SK-N-MC (cell line): ENCODE measurements around the gene OR4D1.
"Not testable (repeated sequence)": the region's sequence is repeated elsewhere in the genome, so short reads cannot be mapped to it uniquely, and the experiment has no call there.

Source experiments
- EZH2 ChIP-seq: fragments of 200-600 bp; sonication (generic); IDR thresholded peaks from one replicate; pipeline ENCODE4 v1.6.1; 2017; ENCODE audit warnings: antibody characterized with exemption
- FOXP2 ChIP-seq: optimal IDR thresholded peaks from 2 replicates; pipeline ENCODE3; 2011; ENCODE audit warnings: mild to moderate bottlenecking, moderate library complexity; ENCODE audit not compliant: insufficient read depth; ENCODE audit errors: extremely low read length, control extremely low read depth
- POLR2AphosphoS5 ChIP-seq: IDR thresholded peaks from 2 replicates; pipeline ENCODE4 v1.6.1; 2012; ENCODE audit warnings: mild to moderate bottlenecking, low read depth, low read length, borderline replicate concordance

- TF ChIP-seq EZH2, POLR2AphosphoS5, FOXP2: not testable (repeated sequence)
Measured at GRCh38 chr17:58101898-58102297, 46.3 kb upstream of the OR4D1 start.
